ENCODE results near the gene DCAF7. TPM values are rescaled to one million over a fixed set of nuclear protein-coding genes. Genes with fewer than 3 reads are reported as not detected.

DCAF7 gene
- total and polyA plus RNA-seq, 2 of the 4 experiments (the other 2 are of a cell fraction), result 40.9 to 52.8 TPM

DNA sequence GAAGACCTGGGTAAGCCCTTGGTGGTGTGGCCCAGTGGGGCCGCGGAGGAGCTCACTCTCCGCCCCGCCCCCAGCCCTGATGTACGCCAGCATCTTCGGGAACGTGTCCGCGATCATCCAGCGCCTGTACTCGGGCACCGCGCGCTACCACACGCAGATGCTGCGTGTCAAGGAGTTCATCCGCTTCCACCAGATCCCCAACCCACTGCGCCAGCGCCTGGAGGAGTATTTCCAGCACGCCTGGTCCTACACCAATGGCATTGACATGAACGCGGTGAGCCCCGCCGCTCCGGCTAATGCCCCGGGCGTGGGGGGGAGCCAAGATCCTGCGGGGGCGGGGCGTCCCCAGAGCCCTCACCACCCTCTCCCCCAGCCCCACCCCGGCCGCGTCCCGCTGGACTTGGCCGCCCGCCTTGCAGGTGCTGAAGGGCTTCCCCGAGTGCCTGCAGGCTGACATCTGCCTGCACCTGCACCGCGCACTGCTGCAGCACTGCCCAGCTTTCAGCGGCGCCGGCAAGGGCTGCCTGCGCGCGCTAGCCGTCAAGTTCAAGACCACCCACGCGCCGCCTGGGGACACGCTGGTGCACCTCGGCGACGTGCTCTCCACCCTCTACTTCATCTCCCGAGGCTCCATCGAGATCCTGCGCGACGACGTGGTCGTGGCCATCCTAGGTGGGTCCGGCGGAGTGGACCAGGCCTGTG, 12.1 kb upstream of the DCAF7 start:
- Histone ChIP-seq H3K36me3 (ENCODE audit: control insufficient read depth, insufficient read depth, low read length) (no peaks in the 10 kb centered on the region), H2BK120ac (ENCODE audit: low read depth, low read length) (no peak overlapping the region), H3K9me1 (ENCODE audit: insufficient read depth, low read length) (no peaks in the 10 kb centered on the region), H2BK15ac (ENCODE audit: low read depth, low read length) (no peak overlapping the region), H3K14ac (replicated peaks; ENCODE audit: low read depth, low read length) (no peak overlapping the region), H3K18ac (ENCODE audit: low read depth, low read length) (no peak overlapping the region), H3K27ac (ENCODE audit: insufficient read depth, low read length) (no peak overlapping the region), H2BK5ac (ENCODE audit: low read depth, low read length, poor library complexity, severe bottlenecking) (no peak overlapping the region), H3K56ac (ENCODE audit: extremely low read depth, insufficient read depth, low read length) (no peak overlapping the region), H2AK5ac (ENCODE audit: low read depth, low read length) (no peak overlapping the region), H4K20me1 (ENCODE audit: insufficient read depth, low read length) (no peaks in the 10 kb centered on the region), H3K4me3 (ENCODE audit: insufficient read depth, low read depth, low read length) (0 out of 2 replicates have a peak overlapping the region, but pooled peaks have one; percentile 6), H3K27me3 (ENCODE audit: control insufficient read depth, insufficient read depth, low read length) (peaks cover 61% of the 10 kb centered on the region), H2BK20ac (ENCODE audit: low read depth, low read length) (no peak overlapping the region), H4K5ac (ENCODE audit: low read depth, low read length) (no peak overlapping the region), H3K4ac (ENCODE audit: low read depth, low read length) (no peak overlapping the region), H2AK9ac (replicated peaks; ENCODE audit: low read depth, low read length, poor library complexity) (peak overlapping the region; percentile 42), H4K91ac (ENCODE audit: insufficient read depth, low read depth, low read length) (no peak overlapping the region), H3K4me1 (ENCODE audit: control insufficient read depth, insufficient read depth, low read length) (peaks cover 3% of the 10 kb centered on the region; the same call in 1 of the 2 replicates), H3K23ac (ENCODE audit: low read depth, low read length) (no peak overlapping the region), H3K79me1 (ENCODE audit: low read depth in 1 of 2, low read length in 2 of 2) (no peaks in the 10 kb centered on the region), H2AFZ (replicated peaks; ENCODE audit: low read length, poor library complexity) (peak overlapping the region; percentile 81), H4K8ac (ENCODE audit: low read depth in 2 of 2, low read length in 2 of 2) (no peak overlapping the region), H3K9me3 (ENCODE audit: control insufficient read depth, insufficient read depth, low read length) (no peaks in the 10 kb centered on the region), H3K9ac (ENCODE audit: low read depth, low read length) (no peak overlapping the region), H3K4me2 (ENCODE audit: low read depth, low read length) (peak overlapping the region; percentile 83)
- ChIA-PET CTCF (interaction anchor here (0.6 kb wide), 1 partner anchor 60 kb away, joined by 3 read pairs; no protein-coding TSS in a partner anchor), POLR2A (ENCODE audit: unreplicated experiment) (no interaction called here)
- dilution Hi-C loops (cut with HindIII; ENCODE audit: low sequenced_read_pairs, unreplicated experiment) (no loop called here), intact Hi-C loops (cut with micrococcal nuclease) (no loop called here), in situ Hi-C loops (cut with MboI; ENCODE audit: low sequenced_read_pairs) (no loop called here)
- TF ChIP-seq SMC3 (IDR thresholded peaks at IDR 0.05; ENCODE audit: low read depth, low read length), result no peak
- TF ChIP-seq RFX5 (IDR thresholded peaks at IDR 0.05; ENCODE audit: low read depth, low read length), result no peak
- TF ChIP-seq NFE2L2 (IDR thresholded peaks at IDR 0.05; ENCODE audit: low read depth, low read length), result no peak
- TF ChIP-seq, protein P1, sequence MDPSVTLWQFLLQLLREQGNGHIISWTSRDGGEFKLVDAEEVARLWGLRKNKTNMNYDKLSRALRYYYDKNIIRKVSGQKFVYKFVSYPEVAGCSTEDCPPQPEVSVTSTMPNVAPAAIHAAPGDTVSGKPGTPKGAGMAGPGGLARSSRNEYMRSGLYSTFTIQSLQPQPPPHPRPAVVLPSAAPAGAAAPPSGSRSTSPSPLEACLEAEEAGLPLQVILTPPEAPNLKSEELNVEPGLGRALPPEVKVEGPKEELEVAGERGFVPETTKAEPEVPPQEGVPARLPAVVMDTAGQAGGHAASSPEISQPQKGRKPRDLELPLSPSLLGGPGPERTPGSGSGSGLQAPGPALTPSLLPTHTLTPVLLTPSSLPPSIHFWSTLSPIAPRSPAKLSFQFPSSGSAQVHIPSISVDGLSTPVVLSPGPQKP (IDR thresholded peaks at IDR 0.05; ENCODE audit: borderline replicate concordance, low read depth, low read length), result no peak
- no peak for TF ChIP-seq MXI1 (IDR thresholded peaks at IDR 0.05; ENCODE audit: borderline replicate concordance, low read depth, low read length)
- TF ChIP-seq CEBPB (IDR thresholded peaks at IDR 0.05; ENCODE audit: low read depth, low read length), result no peak
- no peak for TF ChIP-seq MAFK (IDR thresholded peaks at IDR 0.05; ENCODE audit: low read depth, low read length)
- WGBS, 2 experiments (ENCODE audit: extremely low coverage in 2 of 2, insufficient read length in 1 of 2), result 6% methylated on average over 20 of the region's 62 CpGs; no CpG with 5 or more reads in 1 of the 2 experiments
- no TSS peak for BruUV-seq (replicated peaks)
- no peak for DNase-seq
- ATAC-seq (ENCODE audit: low read depth), result peak; percentile 48

Measured in IMR-90 (cell line).